Right atrium auricular region (tissue), 2 donors: ENCODE measurements around the gene RBM27. TPM values are rescaled to one million over a fixed set of nuclear protein-coding genes. Genes with fewer than 3 reads are reported as not detected.

Source experiments
- DNase-seq: peaks from one replicate; pipeline ENCODE4 v3.0.0-alpha.2; 2019; ENCODE audit warnings: low spot score
- H3K27ac ChIP-seq, 2 donors: fragments of 200-600 bp; sonication (generic); 1 replicate in 1 of 2; 2 replicates in 1 of 2; pipeline ENCODE4 v1.5.1; 2016 to 2019
- H3K27me3 ChIP-seq, 2 donors: fragments of 200-600 bp; sonication (generic); one replicate each; pipeline versions ENCODE4 v1.5.1 to v1.6.0; 2017 to 2019
- H3K36me3 ChIP-seq: fragments of 200-600 bp; sonication (generic); one replicate; pipeline ENCODE4 v1.5.1; 2016
- H3K4me1 ChIP-seq, 2 donors: fragments of 200-600 bp; sonication (generic); one replicate each; pipeline versions ENCODE4 v1.5.1 to v1.6.0; 2017 to 2019
- H3K4me3 ChIP-seq, 2 donors: fragments of 200-600 bp; sonication (generic); 1 replicate in 1 of 2; 2 replicates in 1 of 2; pipeline ENCODE4 v1.5.1; 2017 to 2019; ENCODE audit warnings: mild to moderate bottlenecking in 1 of 2, moderate library complexity in 1 of 2
- H3K9me3 ChIP-seq, 2 donors: fragments of 200-600 bp; sonication (generic); one replicate each; pipeline ENCODE4 v1.5.1; 2019
- CTCF ChIP-seq, 2 donors: fragments of 200-600 bp; sonication (generic); IDR thresholded peaks; one replicate each; pipeline ENCODE4 v1.5.1; 2019; ENCODE audit warnings: antibody characterized with exemption in 2 of 2
- total RNA-seq, 2 donors: library from RNA; depleted of rRNA; stranded (reverse); fragments of >200 nt; gene quantifications; one replicate each; pipeline ENCODE4 v1.1.0, GENCODE V29; 2016

The RBM27 gene
- total RNA-seq, 2 donors from 2014 or later = 14.8 to 16.4 TPM

GRCh38 chr5:146243247-146243646, 39.8 kb downstream of the RBM27 start:
- Histone ChIP-seq H3K27ac (no peak overlapping the region), H3K4me3 (no peak overlapping the region), H3K27me3 (no peaks in the 10 kb centered on the region), H3K9me3 (no peaks in the 10 kb centered on the region), H3K36me3 (peaks cover 8% of the 10 kb centered on the region), H3K4me1 (no peaks in the 10 kb centered on the region)
- TF ChIP-seq CTCF (IDR thresholded peaks at IDR 0.05) = no peak
- no peak for DNase-seq

- Histone ChIP-seq H3K36me3 (peaks cover 6% of the 10 kb centered on the region), H3K4me1 (no peaks in the 10 kb centered on the region), H3K27ac (no peak overlapping the region), H3K27me3 (no peaks in the 10 kb centered on the region), H3K4me3 (no peak overlapping the region), H3K9me3 (no peaks in the 10 kb centered on the region)
- no peak for DNase-seq
- TF ChIP-seq CTCF (IDR thresholded peaks at IDR 0.05) = no peak
Observed at GRCh38 chr5:146248561-146248960, 45.2 kb downstream of the RBM27 start.

DNA sequence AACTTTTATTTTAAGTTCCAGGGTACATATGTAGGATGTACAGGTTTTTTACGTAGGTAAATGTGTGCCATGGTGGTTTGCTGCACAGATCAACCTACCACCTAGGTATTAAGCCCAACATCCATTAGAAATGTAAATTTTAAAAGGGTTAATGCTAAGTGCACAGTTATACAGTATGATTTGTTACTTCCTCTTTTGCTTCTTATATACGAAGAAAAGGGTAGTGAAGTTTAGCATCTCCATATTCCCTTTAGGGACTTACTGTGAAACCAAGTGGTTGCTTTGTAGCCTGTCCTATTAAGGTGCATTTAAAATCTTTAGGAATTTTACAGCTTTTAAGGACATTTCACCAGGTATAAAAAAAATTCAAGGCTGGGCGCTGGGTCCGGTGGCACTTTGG, 46.4 kb downstream of the RBM27 start:
- H3K4me3 ChIP-seq = no peak overlapping the region
- TF ChIP-seq CTCF (IDR thresholded peaks at IDR 0.05) = no peak
- DNase-seq = no peak
- H3K9me3 ChIP-seq = no peaks in the 10 kb centered on the region
- no peak overlapping the region for H3K27ac ChIP-seq
- H3K36me3 ChIP-seq = peaks cover 4% of the 10 kb centered on the region
- H3K27me3 ChIP-seq = no peaks in the 10 kb centered on the region
- H3K4me1 ChIP-seq = no peaks in the 10 kb centered on the region

Other genes with a start within 250 kb of the RBM27 start
- gene PLAC8L1, start 98.0 kb upstream of the RBM27 start, total RNA-seq = not detected
- 10 to 100 TPM; 50.5 to 53.0 TPM for gene LARS1, start 21.0 kb upstream of the RBM27 start, total RNA-seq
- gene POU4F3, start 135.2 kb downstream of the RBM27 start, total RNA-seq = not detected
- gene TCERG1, start 243.7 kb downstream of the RBM27 start, total RNA-seq = 10 to 100 TPM; 19.1 to 20.5 TPM